Measurements from ENCODE around the gene SOX6.

The SOX6 gene

DNA sequence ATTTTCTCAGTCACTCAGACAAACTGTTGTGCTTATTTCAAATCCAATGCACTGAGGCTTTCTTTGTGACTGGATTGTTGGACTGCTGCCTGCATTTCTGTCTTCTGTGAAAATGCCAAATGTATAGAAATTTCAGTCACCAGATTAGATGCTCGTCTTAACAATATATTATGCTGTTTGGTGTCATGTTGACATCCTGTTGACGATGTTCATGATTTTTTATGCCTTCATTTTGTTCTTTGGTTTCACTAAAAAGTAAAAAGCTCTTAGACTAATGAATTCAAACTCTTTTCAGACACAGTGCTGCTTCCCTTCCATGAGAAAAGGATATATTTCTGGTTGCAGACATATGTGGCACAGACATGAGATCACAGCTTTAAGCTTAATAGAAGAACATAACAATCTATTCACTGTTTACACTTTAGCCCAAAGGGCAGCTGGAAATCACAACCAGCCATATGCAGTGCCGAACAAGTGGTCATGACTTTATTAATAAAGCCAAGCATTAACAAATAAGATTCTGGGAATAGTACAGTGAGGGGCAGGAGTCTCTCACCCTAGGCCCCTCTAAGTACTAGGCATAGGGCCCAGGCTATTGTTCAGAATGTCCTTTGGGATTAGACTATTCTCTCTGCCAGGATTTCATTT lies 9.4 kb upstream of the SOX6 start:
- no peak overlapping the region for H3K4me3 ChIP-seq (ENCODE audit: low read length)
- TF ChIP-seq, protein P1, sequence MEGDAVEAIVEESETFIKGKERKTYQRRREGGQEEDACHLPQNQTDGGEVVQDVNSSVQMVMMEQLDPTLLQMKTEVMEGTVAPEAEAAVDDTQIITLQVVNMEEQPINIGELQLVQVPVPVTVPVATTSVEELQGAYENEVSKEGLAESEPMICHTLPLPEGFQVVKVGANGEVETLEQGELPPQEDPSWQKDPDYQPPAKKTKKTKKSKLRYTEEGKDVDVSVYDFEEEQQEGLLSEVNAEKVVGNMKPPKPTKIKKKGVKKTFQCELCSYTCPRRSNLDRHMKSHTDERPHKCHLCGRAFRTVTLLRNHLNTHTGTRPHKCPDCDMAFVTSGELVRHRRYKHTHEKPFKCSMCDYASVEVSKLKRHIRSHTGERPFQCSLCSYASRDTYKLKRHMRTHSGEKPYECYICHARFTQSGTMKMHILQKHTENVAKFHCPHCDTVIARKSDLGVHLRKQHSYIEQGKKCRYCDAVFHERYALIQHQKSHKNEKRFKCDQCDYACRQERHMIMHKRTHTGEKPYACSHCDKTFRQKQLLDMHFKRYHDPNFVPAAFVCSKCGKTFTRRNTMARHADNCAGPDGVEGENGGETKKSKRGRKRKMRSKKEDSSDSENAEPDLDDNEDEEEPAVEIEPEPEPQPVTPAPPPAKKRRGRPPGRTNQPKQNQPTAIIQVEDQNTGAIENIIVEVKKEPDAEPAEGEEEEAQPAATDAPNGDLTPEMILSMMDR (conservative IDR thresholded peaks at IDR 0.05; ENCODE audit: low read depth, low read length), result no peak
- no peak for DNase-seq (ENCODE audit: low read depth)

DNA sequence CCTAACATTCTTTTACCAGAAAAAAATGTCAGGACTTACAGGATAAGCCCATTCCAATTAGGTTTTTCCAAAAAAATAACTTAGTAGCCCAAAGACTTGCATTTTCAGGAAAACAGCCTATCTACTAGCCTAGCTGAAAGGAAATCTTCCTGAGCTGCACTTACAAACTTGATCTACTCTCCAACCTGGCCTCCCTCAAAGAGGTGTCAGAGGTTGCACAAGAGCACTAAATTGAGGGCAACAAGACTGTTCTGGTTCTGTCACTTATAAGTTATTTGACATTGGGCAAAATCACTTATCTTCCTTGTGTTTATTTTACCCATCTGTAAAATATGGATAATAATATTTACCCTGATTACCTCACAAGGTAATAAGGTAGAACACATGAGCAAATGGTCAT lies 7.9 kb upstream of the SOX6 start:
- H3K4me3 ChIP-seq (ENCODE audit: low read length), result no peak overlapping the region
- DNase-seq (ENCODE audit: low read depth), result no peak
- TF ChIP-seq, protein P1 (conservative IDR thresholded peaks at IDR 0.05; ENCODE audit: low read depth, low read length), result no peak

DNA sequence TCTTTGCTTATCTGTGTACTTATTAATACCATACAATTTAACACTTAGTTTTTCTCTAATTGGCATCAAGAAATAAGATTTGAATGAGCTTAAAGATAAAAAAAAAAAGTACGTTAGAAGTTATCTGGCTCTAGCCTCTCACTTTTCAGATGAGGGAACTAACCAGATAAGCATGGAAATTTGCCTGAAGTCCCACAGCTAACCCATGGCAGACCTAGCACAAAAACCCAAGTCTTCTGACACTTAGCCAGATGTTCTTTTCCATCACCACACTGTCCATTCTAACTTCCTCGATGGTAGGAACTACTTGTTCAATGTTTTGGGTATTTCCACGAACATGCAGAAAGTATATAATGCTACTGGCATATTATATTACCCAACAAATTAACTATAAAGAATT lies 7.4 kb upstream of the SOX6 start:
- H3K4me3 ChIP-seq (ENCODE audit: low read length), result no peak overlapping the region
- DNase-seq (ENCODE audit: low read depth), result no peak
- TF ChIP-seq, protein P1 (conservative IDR thresholded peaks at IDR 0.05; ENCODE audit: low read depth, low read length), result no peak

GRCh38 chr11:16361108-16361865 lies 4.9 kb upstream of the SOX6 start:
- no peak overlapping the region for H3K4me3 ChIP-seq (ENCODE audit: low read length)
- DNase-seq (ENCODE audit: low read depth), result no peak
- TF ChIP-seq, protein P1 (conservative IDR thresholded peaks at IDR 0.05; ENCODE audit: low read depth, low read length), result no peak

- no peak for DNase-seq (ENCODE audit: low read depth)
- H3K4me3 ChIP-seq (ENCODE audit: low read length), result no peak overlapping the region
- TF ChIP-seq, protein P1 (conservative IDR thresholded peaks at IDR 0.05; ENCODE audit: low read depth, low read length), result no peak
Observed at GRCh38 chr11:16359369-16359768, 3.0 kb upstream of the SOX6 start.

- TF ChIP-seq, protein P1 (conservative IDR thresholded peaks at IDR 0.05; ENCODE audit: low read depth, low read length), result no peak
- DNase-seq (ENCODE audit: low read depth), result no peak
- H3K4me3 ChIP-seq (ENCODE audit: low read length), result no peak overlapping the region
Observed at GRCh38 chr11:16358726-16359125, 2.4 kb upstream of the SOX6 start.

- TF ChIP-seq, protein P1 (conservative IDR thresholded peaks at IDR 0.05; ENCODE audit: low read depth, low read length), result no peak
- H3K4me3 ChIP-seq (ENCODE audit: low read length), result no peak overlapping the region
- no peak for DNase-seq (ENCODE audit: low read depth)
Observed at GRCh38 chr11:16357775-16358174, 1.4 kb upstream of the SOX6 start.
